Fibroblast of skin of left quadriceps (primary cell): ENCODE results near the gene HOXA9.

Experiments used
- DNase-seq, 2 experiments: peaks; one replicate each; pipeline ENCODE4 v3.0.0-alpha.2; 2013; ENCODE audit warnings: low read depth in 2 of 2

The HOXA9 gene

DNA sequence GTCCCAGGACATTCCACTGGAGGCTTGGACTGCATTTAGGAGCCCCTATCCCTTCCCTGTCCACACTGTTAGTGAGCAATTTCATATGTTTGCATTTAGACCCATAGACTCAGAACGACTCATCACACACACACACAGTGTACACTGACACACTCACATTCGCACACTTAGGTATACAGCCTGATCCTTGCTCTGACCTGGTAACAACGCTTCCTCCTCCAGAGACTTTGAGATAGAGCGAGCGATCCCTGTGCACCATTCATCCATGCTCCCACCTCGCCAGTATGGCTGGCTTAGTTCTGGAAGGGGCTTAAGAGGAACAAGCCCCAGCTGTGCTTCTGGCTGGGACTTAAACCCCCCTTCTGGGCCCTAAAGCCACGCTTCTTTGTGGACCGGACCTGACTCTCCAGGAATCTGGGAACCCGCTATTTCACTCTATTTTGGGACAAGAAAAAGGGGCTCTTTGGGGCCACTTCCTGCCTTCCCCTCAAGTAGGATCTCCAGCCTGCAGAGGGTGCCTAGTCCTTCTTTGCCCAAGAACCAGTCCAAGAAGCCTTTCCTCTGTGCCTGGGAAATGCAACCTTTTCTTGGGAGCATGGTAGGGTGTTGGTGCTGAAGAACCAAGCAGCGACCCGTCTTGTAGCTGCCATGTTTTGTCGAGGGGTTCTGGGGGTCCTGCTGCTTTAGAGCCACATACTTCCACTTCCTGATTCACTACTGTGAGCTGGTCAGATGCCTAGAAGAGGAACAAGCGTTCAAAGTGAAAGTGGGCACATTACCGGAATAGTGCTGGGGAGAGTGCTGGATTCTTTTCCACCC, 35.6 kb upstream of the HOXA9 start:
- DNase-seq: no peak

DNA sequence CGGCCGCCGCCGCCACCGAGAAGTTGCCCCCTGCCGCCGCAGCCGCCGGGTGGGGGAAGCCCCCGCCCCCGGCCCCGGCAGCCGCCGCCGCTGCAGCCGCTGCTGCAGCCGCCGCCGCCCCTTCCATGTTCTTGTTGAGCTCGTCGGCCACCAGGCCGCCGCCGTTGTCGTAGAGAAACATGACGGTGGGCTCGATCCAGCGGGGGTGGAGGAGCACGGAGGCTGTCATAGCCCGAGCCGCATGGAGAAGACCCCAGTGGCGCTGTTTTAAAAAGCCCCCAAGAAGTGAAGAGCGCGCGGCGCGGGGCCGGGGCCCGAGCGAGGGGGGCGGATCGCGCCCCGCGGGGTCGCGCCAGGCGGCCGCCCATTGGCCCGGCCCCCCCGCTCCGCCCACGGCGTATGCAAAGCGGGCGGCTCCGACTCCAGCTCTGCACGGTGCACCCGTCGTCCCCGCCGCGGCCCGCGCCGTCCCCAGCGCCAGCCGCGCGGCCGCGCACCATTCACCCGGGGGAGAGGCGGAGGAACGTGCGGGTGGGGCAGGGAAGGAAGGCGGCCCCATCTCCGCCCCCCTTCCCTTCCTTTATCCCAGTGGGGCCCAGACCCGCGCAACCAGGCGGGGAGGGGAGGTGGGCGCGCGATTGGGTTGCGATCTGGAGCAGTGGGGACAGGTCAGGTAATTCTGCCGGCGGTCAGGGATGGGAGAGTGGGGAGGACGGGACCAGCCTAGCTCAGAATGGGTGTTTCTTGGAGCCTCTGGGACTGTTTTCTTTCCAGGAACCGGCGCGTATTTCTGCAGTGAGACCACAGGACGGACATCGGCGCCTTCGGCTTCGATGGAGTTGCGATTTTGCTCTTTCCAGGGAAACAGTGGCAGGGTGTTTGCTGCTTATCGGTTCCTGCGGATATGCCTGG, 34.8 kb upstream of the HOXA9 start, which contains the start of gene HOXA13:
Gene HOXA13 (minus strand): TSS at position 243 of the 912 bp plus-strand sequence. CDS start 14 bp downstream, at position 229.
- no peak for DNase-seq

DNA sequence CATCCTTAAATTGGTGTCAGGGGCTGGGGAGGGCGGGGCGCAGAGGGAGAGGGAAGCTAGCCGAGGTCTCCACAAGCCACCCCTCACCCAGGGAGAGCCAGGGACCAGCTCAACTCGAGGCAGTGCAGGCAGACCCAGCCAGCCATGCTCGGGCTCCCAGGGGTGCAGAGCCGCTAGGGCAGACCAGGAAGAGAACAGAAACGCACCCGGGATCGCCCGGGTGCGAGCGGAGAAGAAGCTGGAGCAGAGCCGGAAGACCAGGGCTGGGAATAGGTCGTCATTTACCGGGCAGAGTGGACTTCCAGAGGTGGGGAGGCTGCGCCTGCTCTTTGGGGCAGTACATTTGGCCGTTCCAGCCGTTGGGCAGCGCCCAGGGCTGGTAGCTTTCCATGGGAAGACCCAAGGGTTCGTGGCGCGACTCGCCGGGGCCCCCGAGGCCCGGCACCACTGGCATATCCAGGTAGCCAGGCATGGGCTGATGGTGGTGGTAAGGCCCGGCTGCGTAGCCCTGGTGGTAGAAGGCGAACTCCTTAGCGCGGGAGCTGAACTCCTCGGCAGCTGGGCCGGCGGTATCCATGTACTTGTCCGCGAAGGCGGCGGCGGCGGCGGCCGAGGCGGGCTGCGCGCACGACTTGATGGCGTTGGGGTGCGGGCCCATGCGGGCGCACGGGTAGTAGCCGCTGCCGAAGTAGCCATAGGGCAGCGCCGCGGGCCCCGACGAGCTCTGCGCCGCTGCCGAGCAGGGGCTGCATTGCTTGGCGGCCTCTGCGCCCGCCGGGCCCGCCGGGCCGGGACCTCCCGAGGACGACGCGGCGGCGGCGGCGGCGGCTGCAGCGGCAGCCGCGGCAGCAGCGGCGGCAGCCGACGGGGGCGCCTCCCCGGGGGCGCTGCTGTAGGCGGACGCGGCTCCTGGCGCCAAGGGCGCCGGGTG, 33.8 kb upstream of the HOXA9 start:
- no peak for DNase-seq

DNA sequence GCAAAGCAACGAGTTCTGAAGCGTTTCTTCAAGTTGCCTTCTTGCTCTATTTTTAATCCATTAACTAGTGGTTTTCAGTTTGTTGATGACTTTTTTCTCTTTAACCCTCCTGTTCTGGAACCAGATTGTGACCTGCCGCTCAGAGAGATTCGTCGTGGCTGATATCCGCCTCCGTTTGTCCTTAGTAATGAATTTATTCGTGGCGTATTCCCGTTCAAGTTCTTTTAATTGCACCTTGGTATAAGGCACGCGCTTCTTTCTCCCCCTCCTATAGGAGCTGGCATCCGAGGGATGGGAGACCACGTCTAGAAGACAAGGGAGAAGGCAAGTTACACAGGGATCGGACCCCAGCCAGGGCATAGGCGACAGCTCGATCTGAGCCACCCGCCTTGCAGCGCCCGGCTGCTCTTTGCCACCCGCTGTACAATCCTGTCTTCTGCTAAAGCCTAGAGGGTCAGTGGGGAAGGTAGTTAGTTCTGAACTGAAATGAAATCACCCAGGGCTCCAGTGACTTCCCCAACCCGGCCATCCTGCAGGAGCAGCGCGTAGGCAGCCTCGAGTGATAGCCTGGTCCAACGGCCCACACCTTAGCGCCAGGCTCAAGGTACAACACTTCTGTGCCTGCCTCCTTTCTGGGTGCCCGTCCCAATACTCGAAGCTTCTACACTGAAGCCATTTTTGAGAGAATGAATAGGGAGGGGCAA, 33.0 kb upstream of the HOXA9 start:
- no peak for DNase-seq

DNA sequence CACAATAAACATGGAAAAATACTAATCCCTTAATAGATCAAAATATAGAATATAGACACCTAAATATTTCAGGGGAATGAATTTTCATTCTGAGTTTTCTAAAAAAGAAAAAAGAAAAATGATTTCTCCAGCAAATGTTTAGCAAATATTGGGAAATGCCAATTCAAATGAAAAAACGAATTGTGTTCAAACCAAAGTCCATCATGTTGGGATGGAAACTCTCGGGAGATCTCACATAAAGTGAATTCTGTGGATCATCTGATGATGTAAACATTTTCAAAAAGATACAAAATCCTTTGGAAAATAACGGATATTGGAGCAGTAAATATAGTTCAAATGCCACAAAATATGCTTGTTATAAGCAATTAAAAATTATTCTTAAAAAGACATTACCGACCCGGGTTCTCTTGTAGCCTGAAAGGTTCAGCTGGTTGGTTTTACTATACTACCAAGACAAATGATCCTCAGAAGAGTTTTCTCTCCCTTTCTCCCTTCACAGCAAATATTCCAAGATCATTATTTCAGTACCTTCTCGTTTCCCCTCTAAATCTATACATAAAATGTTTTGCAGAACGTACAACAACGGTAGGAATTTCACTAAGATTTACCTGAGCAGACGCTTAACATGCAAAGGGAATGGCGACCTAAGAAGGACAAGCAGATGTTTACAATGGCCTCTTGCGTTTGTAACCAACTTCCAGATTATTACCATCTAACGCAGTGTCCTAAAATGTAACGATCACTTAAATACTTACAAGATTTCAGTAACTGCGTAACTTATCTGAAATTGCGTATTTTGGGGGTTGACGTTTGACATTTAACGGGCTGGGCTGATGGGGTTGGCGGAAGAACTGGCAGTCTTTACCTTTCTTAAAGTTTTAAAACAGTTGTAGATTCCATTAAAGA, 32.1 kb upstream of the HOXA9 start:
- no peak for DNase-seq

DNA sequence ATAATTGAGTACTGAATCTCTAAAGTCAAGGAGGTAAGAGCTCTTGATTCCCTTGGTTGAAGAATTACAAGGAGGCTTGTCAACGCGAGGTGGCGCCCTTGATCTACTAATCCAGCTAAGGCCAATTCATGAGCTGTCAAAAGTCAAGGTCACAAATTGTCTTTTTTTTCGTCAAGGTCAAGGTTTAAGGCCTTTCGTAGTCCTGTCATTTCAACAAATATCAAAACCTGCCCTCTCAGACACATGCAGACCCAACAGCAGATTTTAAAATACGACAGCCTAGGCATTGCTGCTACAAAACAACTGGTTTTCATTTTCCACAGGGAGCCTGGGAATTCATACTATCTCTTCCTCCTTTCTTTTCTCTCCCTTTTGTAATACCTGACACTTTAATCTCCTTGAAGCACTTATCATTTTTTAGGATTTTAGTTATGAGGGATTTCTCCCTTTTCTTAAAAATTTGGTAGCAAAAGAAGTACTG, 31.0 kb upstream of the HOXA9 start:
- DNase-seq: no peak

DNA sequence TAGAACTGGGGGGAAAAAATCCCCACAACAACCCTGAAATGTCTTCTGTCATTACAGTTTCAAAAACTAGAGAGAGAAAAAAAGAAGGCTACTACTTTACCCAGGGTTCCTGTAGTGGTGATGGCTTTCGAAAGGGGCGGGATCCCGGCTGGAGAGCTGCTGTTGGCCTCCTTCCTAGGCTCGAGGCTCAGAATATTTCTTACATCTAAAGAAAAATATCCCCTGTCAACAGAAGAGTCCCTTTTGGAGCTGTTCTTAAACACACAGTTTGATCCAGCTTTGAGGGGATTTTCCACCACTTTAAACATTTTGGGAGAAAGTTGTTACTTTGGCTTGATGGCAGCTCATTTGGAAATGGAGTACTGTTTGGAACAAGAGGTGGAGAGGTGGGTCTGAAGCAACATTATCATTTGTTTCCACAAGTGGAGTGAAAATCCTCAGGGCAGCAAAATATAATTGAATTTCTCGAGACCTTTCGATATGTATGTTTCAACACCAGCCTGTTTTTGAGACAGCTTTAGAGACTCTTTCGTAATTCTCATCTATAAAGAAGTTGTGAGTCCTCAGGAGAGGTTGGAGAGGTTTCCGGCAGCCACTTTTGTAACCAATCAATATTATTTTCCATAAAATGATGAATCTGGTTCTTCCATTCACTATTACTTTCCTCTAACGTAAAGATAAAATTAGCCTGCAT, 29.5 kb upstream of the HOXA9 start:
- no peak for DNase-seq

DNA sequence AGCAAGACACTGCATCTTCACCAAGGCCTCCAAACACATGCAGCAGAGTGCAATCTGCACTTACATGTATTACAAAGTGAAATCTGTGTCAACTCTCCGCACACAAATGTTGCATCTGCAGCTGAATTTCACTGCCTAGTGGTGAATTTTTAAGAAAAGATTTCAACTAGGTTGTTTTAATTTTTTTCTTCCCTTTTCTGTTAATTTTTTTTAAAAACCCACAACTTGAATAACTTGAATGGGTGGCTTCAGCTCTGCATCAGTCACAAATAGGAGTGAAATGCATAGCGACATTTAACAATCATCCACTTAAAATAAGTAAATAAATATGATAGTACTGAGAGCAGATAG, 28.6 kb upstream of the HOXA9 start:
- no peak for DNase-seq

DNA sequence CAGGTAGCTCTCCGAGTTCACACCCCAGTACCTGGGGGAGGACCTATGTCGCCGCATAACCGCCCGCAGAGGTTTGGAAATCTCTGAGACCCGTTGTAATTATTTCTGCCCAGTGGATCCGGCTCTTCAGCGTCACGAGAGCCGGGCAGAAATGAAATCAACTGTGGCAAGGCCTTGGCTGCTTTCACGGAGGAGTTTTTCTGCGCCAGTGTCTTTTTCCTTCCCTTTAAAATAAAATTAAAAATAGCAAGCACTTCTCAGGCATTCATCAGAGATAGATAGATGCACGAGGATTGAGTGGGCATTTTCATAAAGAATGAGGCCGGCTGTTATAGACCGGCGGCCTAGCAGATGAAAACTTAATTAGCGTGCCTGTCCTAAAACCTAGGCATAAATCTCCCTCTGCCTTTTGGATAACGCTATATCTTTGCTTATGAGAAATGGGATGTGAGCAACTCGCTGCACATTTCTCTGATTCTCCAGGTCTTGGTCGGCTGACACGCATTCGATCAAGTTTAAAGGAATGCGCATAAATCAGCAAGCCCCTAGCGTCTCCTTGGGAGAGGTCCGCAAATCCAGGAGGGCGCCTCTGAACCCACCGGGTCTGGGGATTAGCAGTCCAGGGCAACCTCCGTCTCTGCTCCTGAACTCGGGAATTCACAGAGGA, 28.1 kb upstream of the HOXA9 start:
- DNase-seq: no peak

DNA sequence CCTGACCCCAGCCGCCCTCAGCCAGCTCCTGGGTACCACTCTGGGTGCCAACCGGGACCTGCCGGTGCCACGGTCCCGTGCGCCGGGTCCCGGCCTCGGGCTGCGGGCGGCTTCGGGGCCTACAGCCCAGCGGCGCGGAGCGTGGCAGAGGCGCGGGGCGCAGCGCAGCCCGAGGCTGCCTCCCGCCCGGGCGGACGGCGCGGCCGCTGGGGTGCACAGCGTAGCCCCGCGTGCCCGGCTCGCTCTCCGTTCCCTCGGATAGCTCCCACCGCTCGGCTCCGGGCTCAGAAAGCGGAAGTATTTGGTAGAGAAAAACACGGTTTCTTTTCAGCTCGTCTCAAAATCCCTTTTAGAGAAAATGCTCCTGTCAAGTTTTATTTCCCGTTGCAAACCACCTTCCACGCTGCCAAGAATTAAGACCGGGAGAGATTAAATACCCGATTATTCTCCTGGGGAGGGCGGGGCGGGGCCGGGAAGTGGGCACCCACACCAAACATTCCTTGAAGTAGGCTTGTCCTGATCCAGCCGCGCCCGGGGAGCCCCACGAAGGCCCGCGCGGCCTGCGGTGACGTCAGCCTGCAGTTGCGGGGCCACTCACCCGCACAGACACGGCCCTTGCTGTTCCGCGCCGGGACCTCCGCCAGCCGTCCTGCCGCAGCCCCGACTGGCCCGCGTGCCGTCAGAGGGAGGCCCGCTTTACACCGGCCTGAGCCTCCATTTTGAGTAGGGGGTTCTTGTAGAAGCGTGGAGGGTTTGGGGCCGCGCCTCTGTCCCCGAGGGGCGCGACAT, 27.4 kb upstream of the HOXA9 start:
- no peak for DNase-seq

DNA sequence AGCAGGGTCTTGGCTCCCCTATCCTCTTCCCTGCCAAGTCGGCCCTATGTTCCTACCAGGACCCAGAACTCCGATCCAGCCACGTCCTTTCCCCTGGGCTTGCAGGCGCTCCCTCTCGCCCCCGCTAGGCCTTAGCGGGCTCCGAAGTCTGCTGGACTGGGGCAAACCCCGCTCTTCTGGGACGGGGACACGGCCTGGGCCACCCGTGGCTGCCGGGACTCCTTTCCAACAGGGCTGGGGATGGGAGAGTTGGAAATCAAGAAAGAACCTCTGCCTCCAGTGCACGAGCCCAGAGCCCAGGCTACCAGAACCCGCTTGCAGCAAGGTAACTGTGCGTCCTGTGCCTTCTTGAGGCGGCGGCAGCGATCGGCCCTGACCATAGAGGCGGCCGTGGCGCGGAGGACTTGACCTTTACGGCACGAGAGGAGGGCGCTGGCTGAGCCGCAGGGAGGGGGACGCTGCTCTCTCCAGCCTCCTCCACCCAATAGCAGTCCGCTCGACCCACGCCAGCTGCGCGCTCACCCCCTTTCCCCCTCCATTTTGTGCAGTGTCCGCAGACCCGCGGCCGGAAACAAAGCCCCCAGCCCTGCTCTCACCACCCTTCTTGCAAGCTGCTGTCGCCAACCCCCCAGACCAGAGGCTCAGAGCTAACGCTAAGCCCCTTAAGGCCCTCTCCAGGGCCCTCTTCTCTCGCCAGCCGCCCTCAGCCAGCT, 26.7 kb upstream of the HOXA9 start:
- DNase-seq: no peak

DNA sequence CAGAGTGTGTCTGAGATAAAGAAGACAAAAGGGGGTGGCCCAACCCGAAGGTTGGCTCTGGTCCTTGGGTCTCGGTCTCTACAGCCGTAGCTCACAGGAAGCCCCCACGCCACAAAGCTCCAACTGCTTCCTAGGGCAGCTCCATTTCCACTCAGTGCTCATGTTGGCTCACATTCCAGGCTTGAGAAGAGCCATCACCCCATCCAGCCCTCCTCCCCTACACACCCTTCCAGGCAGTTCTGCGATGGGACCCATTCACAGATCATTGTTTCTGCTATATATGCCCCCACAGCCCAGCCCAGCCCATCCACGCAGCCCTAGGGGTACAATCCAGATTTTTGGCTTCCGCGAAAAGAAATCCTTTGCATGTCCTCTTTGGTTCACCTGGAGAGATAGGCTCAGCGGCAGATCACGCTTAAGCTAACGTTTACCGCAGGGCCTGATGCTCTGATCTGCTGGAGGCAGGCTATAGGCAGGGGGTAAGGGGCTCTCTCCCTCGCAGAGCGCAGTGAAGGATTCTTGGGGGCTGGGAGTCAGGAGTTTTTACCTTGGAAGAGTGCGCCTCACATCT, 25.9 kb upstream of the HOXA9 start:
- no peak for DNase-seq

DNA sequence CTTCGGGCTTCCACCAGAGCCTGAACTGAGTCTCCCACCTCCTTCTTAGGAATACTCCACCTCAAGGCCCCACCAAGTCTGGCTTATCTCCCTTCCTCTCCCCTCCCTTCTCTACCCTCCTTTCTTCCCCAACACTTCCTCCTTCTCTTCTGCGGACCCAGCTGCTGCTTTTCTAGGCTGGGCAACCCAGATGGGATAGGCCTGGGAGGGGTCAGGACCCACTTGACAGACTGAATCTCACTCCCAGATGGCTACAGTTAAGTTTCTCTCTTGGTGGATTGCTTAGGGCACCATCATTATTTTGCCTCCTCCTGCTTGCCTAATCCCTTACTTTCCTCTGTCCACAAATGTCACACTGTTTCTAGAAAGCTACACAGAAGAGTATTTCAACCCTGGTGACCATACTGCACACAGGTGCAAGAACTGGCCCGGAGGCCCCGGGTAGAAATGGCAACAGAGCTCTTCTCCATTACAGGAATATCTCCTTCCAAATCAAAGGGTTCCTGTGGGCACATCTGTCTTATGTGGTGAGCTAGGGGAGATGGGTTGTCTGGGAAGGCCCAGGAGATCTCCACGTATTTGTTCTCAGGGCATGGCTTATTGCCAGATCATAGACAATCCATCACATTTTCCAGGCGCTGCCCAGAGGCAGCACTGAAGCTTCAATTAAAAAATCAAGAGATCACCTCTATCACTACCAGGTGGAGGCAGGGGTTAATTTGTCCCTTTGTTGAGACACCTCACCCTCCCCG, 24.8 kb upstream of the HOXA9 start:
- DNase-seq: no peak

DNA sequence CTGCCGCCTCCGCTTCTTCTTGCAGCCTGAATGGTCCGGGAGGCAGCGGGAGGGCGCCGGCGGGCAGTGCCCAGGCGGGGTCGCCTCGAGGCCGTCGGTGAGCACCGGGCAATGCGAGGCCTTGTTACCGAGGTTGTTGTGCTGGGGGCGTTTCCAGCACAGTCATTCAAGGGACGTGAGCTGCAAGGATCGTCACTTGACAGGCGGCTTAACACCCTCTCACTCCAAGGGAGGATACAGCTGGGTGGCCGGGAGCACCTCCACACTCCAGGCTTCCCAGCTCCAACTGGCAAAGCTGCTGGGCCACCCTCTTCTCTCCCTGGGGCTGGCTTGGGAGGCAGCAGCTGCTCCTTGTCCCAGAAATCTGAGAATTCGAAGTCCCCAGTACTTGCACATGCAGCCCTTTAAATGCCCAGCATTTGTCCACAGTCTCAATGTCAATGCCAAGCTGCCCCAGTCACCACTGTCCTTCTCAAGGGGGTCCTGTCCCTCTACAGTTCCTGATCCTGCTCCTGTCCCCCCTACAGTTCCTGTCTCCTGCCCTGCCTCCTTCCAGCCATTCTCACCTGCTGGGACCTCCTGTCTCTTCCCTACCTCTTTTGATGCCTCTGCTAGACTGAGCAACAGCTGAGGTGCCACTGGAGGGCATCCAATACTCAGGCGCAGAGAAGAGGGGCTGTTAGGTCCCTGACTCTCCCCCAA, 24.1 kb upstream of the HOXA9 start:
- DNase-seq: no peak
